Aorta (tissue), 5 donors: ENCODE measurements around the gene KBTBD4. TPM values are rescaled to one million over a fixed set of nuclear protein-coding genes. Genes with fewer than 3 reads are reported as not detected.

Experiments used
- ATAC-seq: fragments of 200-7000 bp; cut with Tn5 transposase; one replicate; pipeline ENCODE4 v1.9.1; 2022; ENCODE audit warnings: moderate library complexity; ENCODE audit not compliant: low FRiP score
- DNase-seq, 2 donors: peaks; one replicate each; pipeline ENCODE4 v3.0.0-alpha.2; 2020
- H3K27ac ChIP-seq, 2 donors: one replicate each; pipeline ENCODE4 v1.5.1; 2013; ENCODE audit warnings: low read length in 2 of 2, mild to moderate bottlenecking in 2 of 2, moderate library complexity in 2 of 2, control low read depth in 1 of 2, inconsistent platforms in 1 of 2, low read depth in 1 of 2
- H3K27me3 ChIP-seq, 2 donors: one replicate each; pipeline ENCODE4 v1.6.1; 2013; ENCODE audit warnings: control low read depth in 1 of 2, low read length in 1 of 2, mild to moderate bottlenecking in 1 of 2, moderate library complexity in 1 of 2; ENCODE audit not compliant: insufficient read depth in 2 of 2, control insufficient read depth in 1 of 2
- H3K36me3 ChIP-seq, 2 donors: one replicate each; pipeline ENCODE4 v1.6.1; 2013; ENCODE audit warnings: control low read depth in 1 of 2, low read length in 1 of 2, mild to moderate bottlenecking in 1 of 2; ENCODE audit not compliant: insufficient read depth in 2 of 2, control insufficient read depth in 1 of 2
- H3K4me1 ChIP-seq, 2 donors: one replicate each; pipeline ENCODE4 v1.6.1; 2013; ENCODE audit warnings: low read length in 2 of 2, control low read depth in 1 of 2, mild to moderate bottlenecking in 1 of 2, moderate library complexity in 1 of 2; ENCODE audit not compliant: insufficient read depth in 2 of 2, control insufficient read depth in 1 of 2
- H3K4me3 ChIP-seq, 2 donors: one replicate each; pipeline ENCODE4 v1.5.1; 2013; ENCODE audit warnings: low read length in 2 of 2, control low read depth in 1 of 2, mild to moderate bottlenecking in 1 of 2
- H3K9me3 ChIP-seq: one replicate; pipeline ENCODE4 v1.6.1; 2013; ENCODE audit warnings: mild to moderate bottlenecking, low read length; ENCODE audit not compliant: control insufficient read depth
- WGBS, 2 donors: extraction: QIAGEN DNeasy Blood & Tissue Kit; methylation state at CpG; one replicate each; pipeline ENCODE4 v1.1.7; 2013; 5-methylcytosine and 5-hydroxymethylcytosine counted together
- intact Hi-C, 2 donors: fragments of 100-400 bp; cut with DNase I; formaldehyde crosslinking; loops; one replicate each; pipeline versions ENCODE4 v1.14.2 to v1.15.0; 2022
- long read RNA-seq, 2 donors: library from polyadenylated mRNA; unstranded; transcript quantifications; one replicate each; pipeline ENCODE4 v2.0.0, GENCODE V29; 2020 to 2021
- polyA plus RNA-seq, 2 donors: library from polyadenylated mRNA; stranded (reverse); fragments of 200-250 nt; gene quantifications; one replicate each; pipeline ENCODE4 v1.2.3, GENCODE V29; 2013
- total RNA-seq, 2 donors: library from RNA; stranded (reverse); fragmentation: NEBNext Ultra II Directional; extraction: Animal tissue kit (Norgen Biotek cat#: 25700); gene quantifications; one replicate each; pipeline ENCODE4 v1.2.1, GENCODE V29; 2021
- donor health status: healthy with polysubstance abuse.
- donor health status: Bipolar disorder and iron deficiency.
- donor health status: DM: no; HTN: no; CAD: no.
- donor health status: DM: no; HTN: no; CAD: no.
- donor health status: DM: yes; HTN: yes; CAD: no.

KBTBD4 gene
- total RNA-seq (10 to 100 TPM; 11.1 to 13.5 TPM), polyA plus RNA-seq (10 to 100 TPM in 1 of 2 donors, 1 to 10 TPM in 1; 8.9 to 13.3 TPM)
- long read RNA-seq, donor 1, transcript KBTBD4-209 (3 exons, 3,079 nt): minor isoform, 5 of 120 reads
- long read RNA-seq, donor 1, transcript KBTBD4-202 (4 exons, 2,372 nt): major isoform, 102 of 120 reads
- long read RNA-seq, donor 1, partial matches to known transcripts: 0 of 120 reads
- long read RNA-seq, donor 1, other reads (novel, unspliced or antisense): 9 of 120 reads
- long read RNA-seq, donor 2, transcript KBTBD4-202 (4 exons, 2,372 nt): major isoform, 17 of 21 reads
- long read RNA-seq, donor 2, partial matches to known transcripts: 0 of 21 reads
- long read RNA-seq, donor 2, other reads (novel, unspliced or antisense): 4 of 21 reads

DNA sequence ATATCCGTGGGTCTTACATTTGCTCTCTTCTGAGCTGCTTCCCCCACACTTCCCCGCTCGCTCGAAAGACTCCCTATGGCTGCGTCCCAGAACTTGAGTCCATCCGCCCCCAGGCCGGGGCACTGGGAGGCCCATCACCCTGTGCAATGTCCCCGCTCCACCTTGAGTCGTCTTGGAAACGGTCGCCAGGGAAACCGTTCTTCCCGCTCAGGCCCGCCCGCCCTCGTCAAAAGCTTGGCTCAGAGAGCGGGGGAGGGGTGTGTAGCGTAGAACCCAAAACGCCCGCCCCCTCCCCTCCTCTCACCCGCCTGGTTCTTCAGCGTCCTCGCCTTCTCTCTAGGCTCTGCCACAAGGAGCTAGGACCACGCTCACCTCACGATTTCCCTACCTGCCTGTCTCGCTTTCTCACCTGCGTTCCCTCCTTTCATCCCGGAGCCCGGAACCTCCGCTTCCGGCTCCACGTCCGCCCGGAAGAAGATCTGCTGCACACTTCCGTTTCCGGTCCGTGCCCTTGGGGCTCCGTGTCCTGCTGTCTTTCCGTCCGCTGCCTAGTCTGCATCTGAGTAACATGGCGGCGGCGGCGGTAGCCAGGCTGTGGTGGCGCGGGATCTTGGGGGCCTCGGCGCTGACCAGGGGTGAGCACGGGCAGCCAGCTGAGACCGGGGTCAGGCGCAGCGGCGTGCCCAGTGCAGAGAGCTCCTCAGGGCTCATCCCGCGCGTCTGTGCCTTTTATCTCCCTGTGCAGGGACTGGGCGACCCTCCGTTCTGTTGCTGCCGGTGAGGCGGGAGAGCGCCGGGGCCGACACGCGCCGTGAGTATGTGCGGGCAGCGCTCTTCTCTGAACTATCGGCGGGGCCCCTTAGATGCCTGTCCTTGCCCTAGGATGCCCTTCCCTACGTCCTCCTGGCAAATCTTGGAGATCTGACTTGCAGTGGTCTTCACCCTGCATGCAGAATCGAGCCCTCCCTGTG, at the start of gene KBTBD4, which contains the start of gene NDUFS3:
KBTBD4 (minus strand) TSS at position 447 of the 971 bp plus-strand sequence; CDS start at position 428, 19 bp downstream.
NDUFS3 (plus strand) TSS at position 551 of the 971 bp plus-strand sequence; CDS start at position 569, 18 bp downstream.
- Histone ChIP-seq H3K4me1 (peaks cover 1 to 2% of the 10 kb centered on the region in 2 donors), H3K4me3 (peak within 1 kb of the TSS; percentile 74 to 98), H3K9me3 (no peaks in the 10 kb centered on the region), H3K27me3 (no peaks in the 10 kb centered on the region), H3K27ac (peak within 1 kb of the TSS in 1 of 2 donors; percentile 53), H3K36me3 (peaks cover 2 to 11% of the 10 kb centered on the region in 2 donors)
- DNase-seq (peak; percentile 90 to 94), ATAC-seq (peak; percentile 97)
- intact Hi-C loops: loop anchor here in 1 of 2 donors (10.0 kb wide), 1 partner anchor 174 kb away; the partner anchor contains the start of gene SLC39A13
- WGBS, 2 donors: 0% methylated on average over 66 to 72 of the region's 72 CpGs

DNA sequence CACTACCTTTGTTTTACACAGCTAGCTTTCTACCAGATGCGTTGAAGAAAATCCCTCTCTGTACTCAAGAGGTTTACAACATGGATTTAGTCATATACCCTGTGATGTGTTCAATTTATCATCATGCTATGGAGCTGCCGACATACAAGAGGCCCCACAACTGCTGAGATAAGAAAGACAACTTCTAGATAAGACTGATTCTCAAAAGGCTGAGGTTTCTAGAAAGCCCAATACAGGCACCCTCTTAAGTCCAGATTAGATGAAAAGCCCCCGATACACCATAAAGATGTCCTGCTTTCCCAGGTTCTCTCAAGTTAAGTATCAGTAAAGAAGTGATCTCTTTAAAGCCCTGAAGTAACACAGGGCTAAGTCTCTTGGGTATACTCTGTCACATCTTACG, 49.3 kb upstream of the KBTBD4 start:
- DNase-seq (no peak), ATAC-seq (no peak)
- no peaks in the 10 kb centered on the region for H3K4me1 ChIP-seq
- H3K27ac ChIP-seq: no peak overlapping the region
- 82 to 86% methylated on average over 4 of the region's 4 CpGs for WGBS, 2 donors
- intact Hi-C loops: no loop called here
- H3K4me3 ChIP-seq: no peak overlapping the region
- H3K36me3 ChIP-seq: peaks cover 4% of the 10 kb centered on the region in 2 donors
- H3K9me3 ChIP-seq: no peaks in the 10 kb centered on the region
- H3K27me3 ChIP-seq: no peaks in the 10 kb centered on the region

DNA sequence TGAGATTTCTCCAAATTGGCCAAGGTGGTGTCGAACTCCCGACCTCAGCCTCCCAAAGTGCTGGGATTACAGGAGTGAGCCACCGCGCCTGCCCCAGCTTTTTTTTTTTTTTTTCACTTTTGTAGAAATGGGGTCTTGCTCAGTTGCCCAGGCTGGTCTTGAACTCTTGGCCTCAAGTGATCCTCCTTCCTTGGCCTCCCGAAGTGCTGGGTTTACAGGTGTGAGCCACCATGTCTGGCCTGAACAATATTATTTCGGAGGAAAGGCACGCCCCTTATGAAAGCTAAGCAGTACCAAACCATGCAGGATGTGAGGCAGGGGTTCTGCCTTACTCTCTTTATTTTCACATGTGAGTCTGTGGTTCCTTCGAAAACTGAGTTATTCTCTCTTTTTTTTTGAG, 47.5 kb upstream of the KBTBD4 start:
- Histone ChIP-seq H3K9me3 (no peaks in the 10 kb centered on the region), H3K4me1 (no peaks in the 10 kb centered on the region), H3K27me3 (no peaks in the 10 kb centered on the region), H3K4me3 (no peak overlapping the region), H3K36me3 (peaks cover 2 to 4% of the 10 kb centered on the region in 2 donors), H3K27ac (no peak overlapping the region)
- 97 to 99% methylated on average over 8 of the region's 8 CpGs for WGBS, 2 donors
- intact Hi-C loops: no loop called here
- ATAC-seq (no peak), DNase-seq (no peak)

DNA sequence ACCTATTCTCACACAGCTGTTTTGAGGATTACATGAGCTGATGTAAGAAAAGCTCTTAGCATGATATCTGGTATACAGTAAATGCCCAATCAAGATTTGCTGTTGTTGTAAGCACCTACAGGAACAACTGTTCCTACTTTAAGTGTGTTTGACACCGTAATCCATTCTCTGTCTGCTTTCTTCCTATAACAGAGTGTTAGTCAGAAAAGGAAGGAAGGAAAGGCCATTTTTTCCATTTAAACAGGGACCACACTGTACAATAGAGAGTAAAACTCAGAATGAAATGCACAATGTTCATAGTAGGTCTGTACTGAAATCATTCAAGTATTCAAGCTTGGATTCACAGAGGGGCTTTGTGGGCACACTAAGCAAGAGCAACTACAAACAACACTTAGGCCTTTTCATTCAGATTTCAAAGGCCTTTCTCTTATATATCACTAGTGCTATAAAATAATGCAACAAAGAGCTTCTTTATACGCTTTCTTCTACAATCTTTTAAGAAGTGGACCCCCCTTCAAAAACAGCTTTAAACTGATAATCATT, 42.1 kb upstream of the KBTBD4 start:
- Histone ChIP-seq H3K9me3 (no peaks in the 10 kb centered on the region), H3K27me3 (no peaks in the 10 kb centered on the region), H3K27ac (no peak overlapping the region), H3K4me1 (no peaks in the 10 kb centered on the region), H3K4me3 (no peak overlapping the region), H3K36me3 (no peaks in the 10 kb centered on the region)
- no peak for ATAC-seq
- no peak for DNase-seq
- intact Hi-C loops: no loop called here
- WGBS, 2 donors: 84 to 91% methylated on average over 2 of the region's 2 CpGs

DNA sequence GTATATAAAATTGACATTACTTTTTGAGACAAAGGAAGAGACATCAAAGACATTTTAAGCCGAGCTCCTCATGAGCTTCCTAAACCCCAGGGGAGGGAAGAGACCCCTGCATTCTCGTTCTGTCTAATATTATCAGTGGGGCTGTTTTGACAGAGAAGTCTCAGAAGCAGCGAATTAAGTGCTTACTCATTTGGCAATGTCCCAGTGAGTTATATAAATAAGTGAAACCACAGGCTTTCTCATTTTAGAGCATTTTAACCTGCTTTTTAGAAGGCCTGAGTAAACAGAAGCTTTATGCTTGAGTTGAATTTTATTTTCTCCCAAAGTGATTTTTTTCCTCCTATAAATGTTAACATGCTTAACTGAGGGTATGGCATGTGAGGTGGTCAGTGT, 38.6 kb upstream of the KBTBD4 start:
- H3K4me3 ChIP-seq: no peak overlapping the region
- 58 to 60% methylated on average over 3 of the region's 3 CpGs for WGBS, 2 donors
- intact Hi-C loops: no loop called here
- no peaks in the 10 kb centered on the region for H3K9me3 ChIP-seq
- no peaks in the 10 kb centered on the region for H3K27me3 ChIP-seq
- ATAC-seq (no peak), DNase-seq (no peak)
- H3K27ac ChIP-seq: no peak overlapping the region
- no peaks in the 10 kb centered on the region for H3K36me3 ChIP-seq
- H3K4me1 ChIP-seq: no peaks in the 10 kb centered on the region

DNA sequence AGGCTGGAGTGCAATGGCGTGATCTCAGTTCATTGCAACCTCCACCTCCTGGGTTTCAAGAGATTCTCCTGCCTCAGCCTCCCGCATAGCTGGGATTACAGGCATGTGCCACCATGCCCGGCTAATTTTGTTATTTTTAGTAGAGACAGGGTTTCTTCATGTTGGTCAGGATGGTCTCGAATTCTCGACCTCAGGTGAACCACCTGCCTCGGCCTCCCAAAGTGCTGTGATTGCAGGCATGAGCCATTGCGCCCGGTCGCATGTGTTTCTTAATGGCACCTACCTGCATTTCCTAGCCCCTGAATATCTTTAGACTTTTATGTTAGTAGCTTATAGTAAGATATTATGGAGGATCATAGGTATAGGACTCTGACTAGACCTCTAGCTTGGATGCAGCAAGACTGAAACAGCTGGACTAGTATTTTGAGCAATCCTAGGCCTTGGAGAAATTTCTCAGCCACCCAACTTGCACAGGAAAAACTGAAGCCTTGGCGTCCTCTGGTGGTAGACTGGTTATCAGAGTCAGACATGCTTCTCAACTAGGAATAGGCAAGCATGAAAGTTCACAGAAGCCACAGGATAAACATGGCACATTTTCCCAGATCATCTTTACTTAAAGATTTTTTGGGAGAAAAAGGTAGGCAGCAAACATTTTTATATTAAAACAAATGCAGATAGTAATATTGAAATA, 38.1 kb upstream of the KBTBD4 start:
- no peaks in the 10 kb centered on the region for H3K9me3 ChIP-seq
- ATAC-seq: peak; percentile 85
- DNase-seq: no peak
- no peak overlapping the region for H3K27ac ChIP-seq
- no peaks in the 10 kb centered on the region for H3K36me3 ChIP-seq
- 85 to 86% methylated on average over 10 of the region's 10 CpGs for WGBS, 2 donors
- intact Hi-C loops: no loop called here
- no peaks in the 10 kb centered on the region for H3K27me3 ChIP-seq
- H3K4me3 ChIP-seq: no peak overlapping the region
- H3K4me1 ChIP-seq: no peaks in the 10 kb centered on the region

DNA sequence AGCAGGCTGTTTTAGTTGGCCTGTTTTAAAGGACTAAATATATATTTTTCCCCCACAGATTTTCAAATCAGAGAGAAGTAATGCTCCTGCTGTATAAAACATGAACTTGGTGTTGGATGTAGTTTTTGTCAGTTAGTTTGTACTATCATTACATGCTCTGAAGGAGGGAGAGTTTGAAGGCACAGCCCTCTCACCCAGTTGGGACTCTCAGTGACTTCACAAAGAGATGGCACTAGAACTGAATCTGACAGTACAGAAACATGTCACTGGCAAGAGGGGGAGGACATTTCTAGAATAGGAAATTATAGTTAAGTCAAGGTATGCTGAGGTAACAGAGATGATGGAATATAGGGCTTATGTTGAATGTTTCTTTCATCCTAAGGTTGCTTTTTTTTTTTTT, 36.5 kb upstream of the KBTBD4 start:
- intact Hi-C loops: no loop called here
- Histone ChIP-seq H3K4me1 (no peaks in the 10 kb centered on the region), H3K4me3 (no peak overlapping the region), H3K27ac (no peak overlapping the region), H3K36me3 (no peaks in the 10 kb centered on the region), H3K9me3 (no peaks in the 10 kb centered on the region), H3K27me3 (no peaks in the 10 kb centered on the region)
- DNase-seq: no peak
- ATAC-seq: no peak

DNA sequence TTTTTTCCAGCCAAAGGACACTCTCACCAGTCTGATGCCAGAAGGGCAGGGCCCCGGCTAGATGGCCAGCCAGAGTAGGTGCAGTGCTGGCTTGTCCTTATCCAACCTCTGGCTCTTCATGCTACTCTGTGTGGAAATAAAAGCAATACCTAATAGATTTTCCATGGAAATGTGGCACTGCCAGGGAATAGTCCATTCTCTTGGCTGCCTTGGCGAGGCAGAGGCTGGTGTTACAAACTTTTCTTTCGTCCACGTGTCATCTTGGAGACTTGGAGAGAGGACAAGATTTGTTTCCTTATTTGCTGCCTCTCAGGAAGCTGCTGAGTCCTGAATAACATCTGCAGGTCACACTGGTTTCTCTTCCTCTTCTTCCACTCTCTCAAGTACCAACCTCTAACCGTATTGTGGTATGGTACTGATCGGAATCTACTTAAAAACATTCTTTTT, 32.6 kb upstream of the KBTBD4 start:
- Histone ChIP-seq H3K36me3 (peaks cover 0 to 4% of the 10 kb centered on the region in 2 donors), H3K27ac (no peak overlapping the region), H3K4me1 (peaks cover 0 to 3% of the 10 kb centered on the region in 2 donors), H3K9me3 (no peaks in the 10 kb centered on the region), H3K4me3 (no peak overlapping the region), H3K27me3 (no peaks in the 10 kb centered on the region)
- WGBS, 2 donors: 78 to 80% methylated on average over 6 of the region's 6 CpGs
- intact Hi-C loops: no loop called here
- DNase-seq (no peak), ATAC-seq (no peak)
